ENCODE results near the gene GPC5.
"Not testable (repeated sequence)": the region's sequence is repeated elsewhere in the genome, so short reads cannot be mapped to it uniquely, and the experiment has no call there.

DNA sequence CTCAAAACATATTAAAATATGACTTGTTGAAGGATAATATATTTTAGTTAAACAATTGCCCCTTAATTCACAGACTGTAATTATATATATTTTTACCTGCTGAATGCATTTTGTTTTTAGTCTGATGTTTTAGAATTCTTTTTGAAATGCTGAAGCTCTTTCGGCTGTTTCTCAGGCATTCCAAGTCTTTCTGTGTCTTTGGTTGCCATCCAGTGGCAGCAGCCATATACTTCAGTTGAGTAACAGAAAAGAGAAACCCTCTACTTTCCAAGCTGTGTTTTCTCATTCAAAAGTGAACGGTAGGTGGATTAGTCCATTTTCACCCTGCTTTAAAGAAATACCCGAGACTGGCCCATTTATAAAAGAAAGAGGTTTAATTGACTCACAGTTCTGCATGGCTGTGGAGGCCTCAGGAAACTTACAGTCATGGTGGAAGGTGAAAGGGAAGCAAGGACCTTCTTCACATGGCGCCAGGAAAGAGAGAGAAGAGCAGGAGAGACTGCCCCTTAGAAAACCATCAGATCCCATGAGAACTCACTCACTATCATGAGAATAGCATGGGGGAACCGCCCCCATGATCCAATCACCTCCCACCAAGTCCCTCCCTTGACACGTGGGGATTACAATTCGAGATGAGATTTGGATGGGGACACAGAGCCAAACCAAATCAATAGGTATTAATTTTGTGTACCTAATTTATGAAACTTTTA is 383.7 kb downstream of the GPC5 start:
- TF ChIP-seq, protein P1, sequence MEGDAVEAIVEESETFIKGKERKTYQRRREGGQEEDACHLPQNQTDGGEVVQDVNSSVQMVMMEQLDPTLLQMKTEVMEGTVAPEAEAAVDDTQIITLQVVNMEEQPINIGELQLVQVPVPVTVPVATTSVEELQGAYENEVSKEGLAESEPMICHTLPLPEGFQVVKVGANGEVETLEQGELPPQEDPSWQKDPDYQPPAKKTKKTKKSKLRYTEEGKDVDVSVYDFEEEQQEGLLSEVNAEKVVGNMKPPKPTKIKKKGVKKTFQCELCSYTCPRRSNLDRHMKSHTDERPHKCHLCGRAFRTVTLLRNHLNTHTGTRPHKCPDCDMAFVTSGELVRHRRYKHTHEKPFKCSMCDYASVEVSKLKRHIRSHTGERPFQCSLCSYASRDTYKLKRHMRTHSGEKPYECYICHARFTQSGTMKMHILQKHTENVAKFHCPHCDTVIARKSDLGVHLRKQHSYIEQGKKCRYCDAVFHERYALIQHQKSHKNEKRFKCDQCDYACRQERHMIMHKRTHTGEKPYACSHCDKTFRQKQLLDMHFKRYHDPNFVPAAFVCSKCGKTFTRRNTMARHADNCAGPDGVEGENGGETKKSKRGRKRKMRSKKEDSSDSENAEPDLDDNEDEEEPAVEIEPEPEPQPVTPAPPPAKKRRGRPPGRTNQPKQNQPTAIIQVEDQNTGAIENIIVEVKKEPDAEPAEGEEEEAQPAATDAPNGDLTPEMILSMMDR (IDR thresholded peaks at IDR 0.05; ENCODE audit: insufficient read depth, low read length, poor library complexity, severe bottlenecking): not testable (repeated sequence)
- TF ChIP-seq EZH2phosphoT487 (conservative IDR thresholded peaks at IDR 0.05; ENCODE audit: low read length): not testable (repeated sequence)

Data from SU-DHL-6 (cell line).